Activated CD4-positive, CD25-positive, alpha-beta regulatory T cell treated with anti-CD3 and anti-CD28 coated beads, Interleukin-2, amount 50 U/mL, for 24 hours (primary cell): ENCODE measurements around the gene BSG.
"Not testable (repeated sequence)": the region's sequence is repeated elsewhere in the genome, so short reads cannot be mapped to it uniquely, and the experiment has no call there.

Source experiments
- ATAC-seq, 2 donors: fragments of 150-1000 bp; cut with Tn5 transposase; one replicate each; pipeline ENCODE4 v1.10.0; 2021; ENCODE audit warnings: mild to moderate bottlenecking in 1 of 2, moderate library complexity in 1 of 2

Gene BSG

DNA sequence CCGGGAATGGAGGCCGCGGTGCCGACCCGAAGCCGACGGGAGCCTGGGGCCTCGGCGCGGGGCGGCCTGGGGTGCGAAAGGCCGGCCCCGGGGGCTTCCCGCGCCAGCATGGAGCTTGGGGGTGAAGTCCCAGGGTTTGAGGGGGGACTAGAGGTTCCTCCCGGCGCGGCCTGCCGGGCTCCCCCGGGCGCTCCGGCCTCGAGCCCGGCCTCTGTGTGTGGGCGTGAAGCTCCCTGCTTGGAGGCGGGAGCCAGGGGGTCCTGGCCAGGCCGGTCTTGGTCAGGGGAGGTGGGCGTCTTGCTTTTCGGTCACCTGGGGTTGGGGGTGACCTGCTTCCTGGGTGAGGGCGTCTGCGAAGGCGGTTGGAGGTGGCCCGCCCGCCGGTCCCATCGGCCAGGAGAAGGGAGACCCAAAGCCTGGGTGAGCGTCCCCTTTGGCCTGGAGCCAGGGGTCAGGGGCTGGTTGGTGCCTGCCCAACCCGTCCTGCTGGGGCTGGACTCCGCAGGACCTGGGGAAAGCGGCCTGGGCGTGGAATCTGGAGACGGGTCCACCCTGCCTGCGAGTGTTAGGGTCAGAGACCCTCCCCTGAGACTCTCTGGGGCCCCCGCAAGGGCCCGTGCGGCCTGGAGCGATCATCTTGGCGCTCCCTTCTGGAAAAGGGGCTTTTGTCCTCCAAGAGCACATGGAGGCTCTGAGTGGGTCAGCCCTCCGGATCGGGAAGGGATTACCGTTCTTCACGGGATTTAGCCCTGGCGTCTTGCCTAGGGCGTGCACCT, 535 bp downstream of the BSG start:
- peak in 1 of 2 donors; percentile 2 for ATAC-seq

DNA sequence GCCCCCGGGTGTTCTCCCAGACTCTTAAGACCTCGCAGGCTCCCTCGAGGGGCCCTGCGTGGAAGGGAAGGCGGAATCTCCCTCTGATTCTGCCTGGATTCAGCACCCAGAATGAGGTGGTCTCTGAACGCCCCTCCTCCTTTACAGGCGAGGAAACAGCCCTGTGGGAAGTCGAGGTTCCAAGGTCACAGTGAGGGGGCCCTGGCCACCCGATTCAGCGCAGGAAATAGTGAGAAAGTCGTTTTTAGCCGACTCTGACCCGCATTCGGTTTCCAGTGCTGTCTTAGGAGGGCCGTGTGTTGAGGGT, 1.1 kb downstream of the BSG start:
- no peak for ATAC-seq

DNA sequence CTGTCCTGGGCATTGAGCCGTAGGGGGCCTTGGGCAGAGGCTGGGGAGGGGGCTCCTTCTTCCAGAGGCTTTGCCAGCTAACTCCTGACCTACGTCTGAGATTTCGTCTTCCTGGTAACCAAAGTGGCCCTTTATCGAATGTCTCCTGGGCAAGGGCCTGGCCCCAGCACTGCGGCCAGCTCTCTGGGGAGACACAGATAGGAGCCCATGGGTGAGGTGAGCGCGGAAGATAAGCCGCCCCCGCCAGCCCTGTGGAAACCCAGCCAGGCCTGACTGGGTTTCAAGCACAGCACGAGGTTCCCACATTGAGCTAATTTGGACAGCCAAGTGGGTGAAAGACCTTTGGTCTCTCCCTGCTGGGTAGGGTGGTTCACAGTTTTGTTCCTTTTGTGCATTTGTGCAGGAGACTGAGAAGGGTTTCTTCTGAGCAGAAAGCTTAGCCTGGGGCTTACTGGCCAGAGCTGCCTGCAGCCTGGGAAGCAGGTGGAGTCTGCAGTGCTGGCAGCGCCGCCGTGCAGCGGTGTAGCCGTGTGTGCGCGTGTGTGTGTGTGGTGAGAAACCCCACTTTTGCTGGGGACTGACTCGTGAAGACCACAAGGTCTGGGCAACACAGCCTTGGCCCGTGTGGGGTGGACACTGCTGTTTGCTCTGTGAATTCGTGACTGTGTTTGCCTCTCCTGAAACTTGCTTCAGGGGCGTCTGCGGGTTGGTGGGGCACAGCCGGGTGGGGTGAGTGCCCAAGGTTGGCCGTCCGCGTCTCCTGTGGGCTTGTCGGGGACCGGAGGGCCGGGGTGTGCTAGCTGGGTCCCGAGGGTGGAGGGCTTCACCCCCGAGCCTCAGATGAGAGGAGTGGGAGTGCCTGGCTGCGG, 2.5 kb downstream of the BSG start:
- no peak for ATAC-seq

DNA sequence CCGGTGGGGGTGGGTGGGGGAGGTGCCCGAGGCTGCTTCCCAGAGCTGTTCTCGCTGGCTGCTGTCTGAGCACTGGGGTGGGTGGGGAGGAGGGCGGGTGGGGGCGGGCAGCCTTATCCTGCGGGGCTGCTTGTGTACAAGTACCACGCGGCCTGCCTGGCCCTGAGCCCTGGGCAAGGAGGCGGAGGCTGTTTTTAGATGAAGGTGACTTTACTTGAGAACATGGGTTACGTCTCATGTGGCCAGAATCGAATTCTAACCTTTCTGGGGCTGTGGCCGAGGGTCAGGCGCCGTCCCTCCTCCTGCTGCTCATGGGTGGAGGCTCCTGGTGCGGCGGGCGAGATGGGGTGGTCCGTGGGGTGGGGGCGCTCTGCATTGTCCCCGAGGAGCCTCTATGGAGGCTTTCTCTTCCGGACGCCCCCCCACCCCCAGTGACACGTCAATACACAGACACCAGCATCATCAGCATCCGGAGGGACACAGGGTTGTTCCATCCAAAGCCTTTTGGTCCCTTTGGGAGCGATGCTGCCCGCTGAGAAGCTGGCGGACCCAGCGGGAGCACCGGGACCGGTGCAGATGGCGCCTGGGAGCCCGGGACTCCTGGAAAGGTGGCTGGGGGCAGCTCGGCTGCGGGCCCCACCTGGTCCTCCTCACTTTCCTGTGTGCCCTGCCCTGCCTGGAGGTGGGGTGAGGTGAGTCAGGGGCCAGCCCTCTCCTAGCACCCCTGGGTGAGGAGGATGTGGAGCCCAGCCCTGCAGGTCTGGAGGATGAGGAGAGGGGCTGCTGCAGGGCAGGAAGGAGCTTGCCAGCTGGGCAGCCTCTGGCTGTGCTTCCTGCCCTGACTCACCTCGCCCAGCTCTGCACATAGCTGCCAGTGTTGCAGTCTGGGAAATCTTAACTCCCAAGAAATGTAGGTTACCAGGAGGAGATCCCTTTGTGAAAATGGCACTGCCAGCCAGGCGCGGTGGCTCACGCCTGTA, 3.4 kb downstream of the BSG start:
- no peak for ATAC-seq

DNA sequence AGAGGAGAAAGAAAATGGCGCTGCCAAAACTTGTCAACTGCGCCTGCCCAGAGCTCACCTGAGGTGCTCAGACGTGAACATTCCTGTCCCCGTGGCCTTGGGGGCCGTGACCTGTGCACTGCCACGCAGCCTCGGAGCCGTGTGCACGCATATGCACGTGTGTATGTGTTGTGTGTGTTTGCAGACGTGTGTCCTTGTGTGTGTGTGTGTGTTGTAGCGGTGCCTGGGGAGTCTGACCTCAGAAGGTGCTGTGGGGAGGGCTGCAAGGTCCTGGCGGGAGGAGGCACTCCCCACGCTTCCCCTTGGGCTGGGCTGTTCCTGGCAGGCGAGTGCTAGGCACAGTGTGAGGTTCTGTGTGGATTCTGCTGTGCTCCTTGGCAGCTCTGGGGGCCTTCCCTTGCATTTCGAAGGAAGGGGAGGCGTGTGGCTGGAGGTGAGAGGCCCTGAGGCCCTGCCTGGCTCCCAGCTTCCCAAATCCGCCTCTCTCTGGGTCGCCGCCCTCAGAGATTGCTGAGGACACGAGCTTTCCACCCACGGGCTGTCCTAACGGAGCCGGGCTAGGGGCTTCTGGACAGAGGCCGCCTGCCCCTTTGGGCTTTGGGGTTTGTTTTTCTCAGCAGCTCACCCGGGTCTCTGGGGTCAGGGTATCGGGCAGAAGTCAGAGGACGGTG, 4.5 kb downstream of the BSG start:
- ATAC-seq, result no peak

DNA sequence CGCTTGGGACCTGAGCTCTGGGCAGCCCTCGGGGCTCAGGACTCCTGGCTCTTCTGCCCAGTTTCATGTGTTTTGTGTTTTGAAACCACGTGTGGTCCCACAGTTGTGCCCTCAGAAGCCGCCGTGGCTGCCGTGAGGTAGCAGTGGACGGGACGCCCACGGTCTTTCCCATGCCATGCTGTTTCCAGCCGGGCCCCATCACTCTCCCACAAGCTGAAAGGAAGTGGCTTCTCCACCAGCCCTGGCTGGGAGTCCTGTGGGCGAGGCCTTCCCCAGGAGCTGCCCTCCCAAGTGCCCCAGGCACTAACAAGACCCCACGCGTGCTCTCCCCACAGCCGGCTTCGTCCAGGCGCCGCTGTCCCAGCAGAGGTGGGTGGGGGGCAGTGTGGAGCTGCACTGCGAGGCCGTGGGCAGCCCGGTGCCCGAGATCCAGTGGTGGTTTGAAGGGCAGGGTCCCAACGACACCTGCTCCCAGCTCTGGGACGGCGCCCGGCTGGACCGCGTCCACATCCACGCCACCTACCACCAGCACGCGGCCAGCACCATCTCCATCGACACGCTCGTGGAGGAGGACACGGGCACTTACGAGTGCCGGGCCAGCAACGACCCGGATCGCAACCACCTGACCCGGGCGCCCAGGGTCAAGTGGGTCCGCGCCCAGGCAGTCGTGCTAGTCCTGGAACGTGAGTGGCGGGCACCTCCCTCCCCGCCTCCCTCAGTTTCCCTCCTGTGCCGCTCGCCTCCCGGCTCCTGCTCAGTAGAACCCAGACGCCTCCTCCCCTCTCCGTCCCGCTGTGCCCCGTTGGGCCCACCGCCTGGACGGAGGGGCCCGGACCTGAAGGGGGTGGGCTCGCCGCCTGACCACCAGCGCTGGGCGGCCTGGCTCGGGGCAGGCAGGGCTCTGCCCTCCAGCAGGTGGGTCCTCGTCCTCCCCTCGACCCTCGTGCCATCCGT, 5.3 kb downstream of the BSG start:
- ATAC-seq, result no peak

DNA sequence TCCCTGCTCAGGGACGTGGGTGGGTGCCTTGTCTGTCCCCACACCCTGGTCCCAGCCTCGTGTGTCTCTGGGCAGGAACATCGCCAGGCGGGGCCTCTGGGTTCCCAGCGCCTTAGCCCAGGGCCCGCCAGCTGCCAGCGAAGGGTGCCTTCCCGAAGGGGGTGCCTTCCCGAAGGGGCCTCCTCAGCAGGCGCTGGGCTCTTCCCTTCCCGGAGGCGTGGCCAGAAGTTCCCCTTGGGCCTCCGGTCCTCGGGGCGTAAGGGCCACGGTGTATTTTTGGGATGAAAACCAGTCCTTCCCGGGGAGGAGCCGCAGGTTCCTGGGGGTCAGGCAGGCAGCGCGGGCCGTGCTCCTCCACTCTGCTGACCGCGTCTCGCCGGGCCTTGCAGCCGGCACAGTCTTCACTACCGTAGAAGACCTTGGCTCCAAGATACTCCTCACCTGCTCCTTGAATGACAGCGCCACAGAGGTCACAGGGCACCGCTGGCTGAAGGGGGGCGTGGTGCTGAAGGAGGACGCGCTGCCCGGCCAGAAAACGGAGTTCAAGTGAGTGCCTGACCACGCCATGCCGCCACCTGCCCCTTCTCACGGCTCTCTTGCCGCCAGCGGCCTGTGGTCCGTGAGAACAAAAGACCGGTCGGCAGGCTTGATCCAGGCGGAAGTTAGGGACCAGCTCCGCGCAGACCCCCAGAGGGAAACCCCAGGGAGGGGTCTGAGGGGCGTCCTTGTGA, 6.9 kb downstream of the BSG start:
- no peak for ATAC-seq

DNA sequence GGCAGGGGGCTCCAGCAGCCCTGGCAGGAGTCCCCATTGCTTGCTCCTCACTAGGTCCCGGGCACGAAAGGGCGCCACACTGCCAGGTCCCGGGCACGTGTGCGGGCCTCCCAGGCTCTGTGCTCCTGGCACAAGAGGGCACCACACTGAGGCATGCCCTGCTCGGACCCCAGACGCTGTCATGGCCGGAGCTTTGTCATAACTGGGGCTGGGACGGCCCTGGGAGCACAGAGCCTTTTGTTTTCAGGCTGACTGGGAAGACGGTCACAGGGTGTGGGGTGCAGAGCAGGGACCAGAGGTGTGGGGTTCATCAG, 7.4 kb downstream of the BSG start:
- ATAC-seq, result no peak

DNA sequence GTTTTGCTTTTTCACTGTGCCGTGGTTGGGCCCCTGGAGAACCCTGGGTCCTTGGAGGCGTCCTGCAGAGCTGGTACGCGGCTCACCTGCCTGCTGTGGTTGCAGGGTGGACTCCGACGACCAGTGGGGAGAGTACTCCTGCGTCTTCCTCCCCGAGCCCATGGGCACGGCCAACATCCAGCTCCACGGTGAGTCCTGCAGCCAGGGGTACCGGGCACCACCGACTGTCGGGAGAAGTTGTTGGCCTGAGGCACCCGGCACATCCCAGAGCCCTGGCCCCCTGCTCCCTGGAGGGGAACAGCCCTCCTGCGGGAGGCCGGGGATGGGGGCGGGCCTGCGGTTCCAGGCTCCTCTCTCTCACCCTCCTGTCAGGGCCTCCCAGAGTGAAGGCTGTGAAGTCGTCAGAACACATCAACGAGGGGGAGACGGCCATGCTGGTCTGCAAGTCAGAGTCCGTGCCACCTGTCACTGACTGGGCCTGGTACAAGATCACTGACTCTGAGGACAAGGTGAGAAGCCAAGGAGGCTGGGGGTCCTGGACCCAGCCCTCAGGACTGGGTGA, 8.0 kb downstream of the BSG start:
- ATAC-seq, result no peak

DNA sequence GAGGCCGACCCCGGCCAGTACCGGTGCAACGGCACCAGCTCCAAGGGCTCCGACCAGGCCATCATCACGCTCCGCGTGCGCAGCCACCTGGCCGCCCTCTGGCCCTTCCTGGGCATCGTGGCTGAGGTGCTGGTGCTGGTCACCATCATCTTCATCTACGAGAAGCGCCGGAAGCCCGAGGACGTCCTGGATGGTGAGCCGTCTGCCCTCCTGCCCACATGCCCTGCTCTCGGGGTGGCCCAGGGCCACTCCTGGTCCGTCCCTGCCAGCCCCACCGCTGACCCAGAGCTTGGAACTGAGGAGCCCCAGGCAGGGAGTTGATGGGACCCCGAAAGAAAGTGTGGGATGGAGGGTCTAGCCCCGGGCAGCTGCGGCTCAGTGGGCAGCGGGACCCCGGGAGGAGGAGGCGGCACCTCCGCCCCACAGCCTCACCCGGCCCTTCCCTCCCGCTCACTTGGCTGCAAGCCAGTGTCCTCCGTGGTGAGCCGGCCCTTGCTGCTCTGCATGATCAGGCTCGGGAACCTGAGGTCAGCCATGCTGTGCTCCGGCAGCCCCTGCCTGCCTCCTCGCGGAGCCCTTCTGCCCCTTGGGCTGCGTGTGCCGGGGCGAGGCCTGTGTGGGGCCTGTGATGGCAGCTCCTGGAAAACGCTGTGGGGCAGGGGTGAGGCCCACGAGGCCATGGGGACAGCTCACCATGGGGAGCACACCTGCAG, 9.2 kb downstream of the BSG start:
- no peak for ATAC-seq

DNA sequence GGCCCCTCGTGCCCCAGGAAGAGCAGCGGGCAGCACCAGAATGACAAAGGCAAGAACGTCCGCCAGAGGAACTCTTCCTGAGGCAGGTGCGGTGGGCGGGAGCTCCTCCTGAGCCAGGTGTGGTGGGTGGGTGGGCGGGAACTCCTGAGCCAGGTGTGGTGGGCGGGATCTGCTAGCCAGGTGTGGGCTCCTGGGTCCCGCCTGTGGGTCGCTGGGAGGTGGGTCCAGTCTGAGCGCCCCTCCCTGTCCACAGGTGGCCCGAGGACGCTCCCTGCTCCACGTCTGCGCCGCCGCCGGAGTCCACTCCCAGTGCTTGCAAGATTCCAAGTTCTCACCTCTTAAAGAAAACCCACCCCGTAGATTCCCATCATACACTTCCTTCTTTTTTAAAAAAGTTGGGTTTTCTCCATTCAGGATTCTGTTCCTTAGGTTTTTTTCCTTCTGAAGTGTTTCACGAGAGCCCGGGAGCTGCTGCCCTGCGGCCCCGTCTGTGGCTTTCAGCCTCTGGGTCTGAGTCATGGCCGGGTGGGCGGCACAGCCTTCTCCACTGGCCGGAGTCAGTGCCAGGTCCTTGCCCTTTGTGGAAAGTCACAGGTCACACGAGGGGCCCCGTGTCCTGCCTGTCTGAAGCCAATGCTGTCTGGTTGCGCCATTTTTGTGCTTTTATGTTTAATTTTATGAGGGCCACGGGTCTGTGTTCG, 10.3 kb downstream of the BSG start:
- no peak for ATAC-seq

DNA sequence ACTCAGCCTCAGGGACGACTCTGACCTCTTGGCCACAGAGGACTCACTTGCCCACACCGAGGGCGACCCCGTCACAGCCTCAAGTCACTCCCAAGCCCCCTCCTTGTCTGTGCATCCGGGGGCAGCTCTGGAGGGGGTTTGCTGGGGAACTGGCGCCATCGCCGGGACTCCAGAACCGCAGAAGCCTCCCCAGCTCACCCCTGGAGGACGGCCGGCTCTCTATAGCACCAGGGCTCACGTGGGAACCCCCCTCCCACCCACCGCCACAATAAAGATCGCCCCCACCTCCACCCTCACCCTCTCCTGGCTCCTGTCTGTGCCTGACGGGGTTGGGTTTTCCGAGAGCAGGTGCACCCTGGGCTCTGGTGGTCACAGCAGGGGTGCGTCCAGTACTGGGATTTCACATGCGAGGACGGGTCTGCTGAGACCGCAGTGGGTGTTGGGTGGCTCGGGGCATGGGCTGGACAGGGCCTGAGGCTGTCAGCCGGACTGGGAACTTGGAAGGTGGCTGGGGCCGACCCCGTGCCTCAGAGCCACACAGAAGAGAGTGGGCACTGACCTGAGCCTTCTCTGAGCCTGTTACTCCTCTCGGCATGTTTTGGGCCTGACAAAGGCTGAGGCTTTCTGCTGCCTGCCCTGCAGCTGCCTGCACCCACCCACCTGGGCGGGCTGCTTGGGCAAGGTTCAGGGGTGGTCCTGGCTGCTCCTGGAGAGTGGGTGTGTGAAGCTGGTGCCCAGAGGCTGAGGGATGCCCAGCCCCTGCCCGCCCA, 11.0 kb downstream of the BSG start:
- no peak for ATAC-seq

DNA sequence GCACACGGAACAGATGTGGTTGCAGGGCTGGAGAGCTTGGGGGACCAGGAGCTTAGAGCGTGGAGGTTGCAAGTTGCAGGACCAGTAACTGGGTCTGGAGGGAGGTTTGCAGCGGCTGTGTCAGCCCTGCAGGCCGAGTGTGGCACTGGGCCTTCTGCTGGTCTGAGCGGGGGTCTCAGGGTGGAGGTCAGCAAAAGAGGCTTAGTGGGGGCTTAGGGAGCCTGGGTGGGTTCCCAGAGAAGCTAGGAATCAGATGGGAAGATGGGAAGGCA, 11.5 kb downstream of the BSG start:
- no peak for ATAC-seq

DNA sequence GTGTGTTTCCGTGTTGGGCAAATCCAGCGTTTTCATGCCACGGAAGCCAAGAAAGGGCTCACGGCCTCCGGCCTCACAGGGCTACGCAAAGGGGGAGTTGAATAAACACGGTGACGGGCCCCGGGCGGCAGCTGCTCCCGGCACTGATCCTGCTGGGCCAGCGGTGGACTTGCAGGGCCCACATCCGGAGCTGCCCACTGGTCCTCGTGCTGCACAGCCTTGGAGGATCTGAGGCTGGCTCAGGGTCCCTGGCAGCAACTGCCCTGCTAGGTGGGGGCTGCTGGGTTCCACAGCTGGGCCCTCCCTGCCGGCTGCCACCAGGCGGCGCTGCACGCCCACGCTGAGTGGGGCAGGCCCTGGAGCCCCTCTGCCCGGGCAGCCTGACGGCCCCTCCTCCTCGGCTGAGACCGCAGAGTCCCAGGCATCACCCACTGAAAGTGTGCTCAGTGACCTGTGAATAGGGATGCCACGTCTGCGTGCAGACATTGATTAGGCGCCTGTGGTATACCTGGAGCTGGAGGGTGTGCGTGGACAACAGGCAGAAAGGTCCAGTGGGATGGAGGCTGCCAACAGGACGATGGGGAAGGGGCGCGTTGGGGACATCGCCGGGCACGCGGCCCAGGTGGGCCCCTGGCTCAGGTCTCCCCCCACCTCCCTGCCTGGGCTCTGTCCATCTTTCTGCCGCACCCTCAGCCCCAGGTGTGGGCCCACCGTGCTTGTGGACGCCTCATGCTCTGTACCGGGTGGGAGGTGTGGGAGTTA, 12.0 kb downstream of the BSG start:
- ATAC-seq, result peak; percentile 69 to 73

DNA sequence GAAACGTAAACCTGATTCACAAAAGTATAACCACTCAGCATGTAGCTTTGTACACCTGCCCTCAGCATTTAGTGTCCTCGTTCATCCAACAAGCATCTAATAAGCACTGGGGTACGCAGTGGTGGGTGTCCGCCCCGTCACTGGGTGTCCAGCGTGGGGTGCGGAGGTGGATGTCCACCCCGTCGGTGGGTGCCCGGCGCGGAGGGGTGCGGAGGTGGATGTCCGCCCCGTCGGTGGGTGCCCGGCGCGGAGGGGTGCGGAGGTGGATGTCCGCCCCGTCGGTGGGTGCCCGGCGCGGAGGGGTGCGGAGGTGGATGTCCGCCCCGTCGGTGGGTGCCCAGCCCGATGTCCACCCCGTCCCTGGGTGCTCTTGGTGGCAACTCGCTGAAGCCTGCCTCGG, 12.8 kb downstream of the BSG start:
- ATAC-seq, result not testable (repeated sequence)

DNA sequence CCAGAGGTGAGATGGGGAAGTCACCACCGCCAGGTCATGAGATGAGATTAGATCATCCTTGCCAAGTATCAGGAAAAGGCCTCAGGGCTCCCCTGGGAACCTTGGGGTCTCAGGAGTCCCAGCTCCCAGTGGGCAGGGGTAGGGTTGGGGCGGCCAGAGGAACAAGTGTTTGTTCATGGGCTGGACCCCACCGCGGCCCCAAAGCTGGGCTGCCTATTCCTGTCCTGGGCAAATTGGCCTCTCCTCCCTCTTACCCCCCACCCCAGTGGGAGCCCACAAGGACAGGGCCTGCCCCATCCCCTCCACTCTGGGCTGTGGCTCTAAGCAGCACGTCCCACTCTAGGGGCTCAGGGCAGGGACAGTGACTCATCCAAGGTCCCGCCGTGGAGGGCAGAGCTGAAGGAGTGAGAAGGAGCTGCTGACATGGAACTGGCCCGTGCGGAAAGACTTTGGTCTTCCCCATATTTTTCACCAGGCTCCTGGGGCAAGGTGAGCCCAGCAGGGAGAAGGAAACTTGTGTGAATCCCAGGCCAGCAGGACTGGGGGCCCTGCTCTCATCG, 13.2 kb downstream of the BSG start:
- no peak for ATAC-seq

DNA sequence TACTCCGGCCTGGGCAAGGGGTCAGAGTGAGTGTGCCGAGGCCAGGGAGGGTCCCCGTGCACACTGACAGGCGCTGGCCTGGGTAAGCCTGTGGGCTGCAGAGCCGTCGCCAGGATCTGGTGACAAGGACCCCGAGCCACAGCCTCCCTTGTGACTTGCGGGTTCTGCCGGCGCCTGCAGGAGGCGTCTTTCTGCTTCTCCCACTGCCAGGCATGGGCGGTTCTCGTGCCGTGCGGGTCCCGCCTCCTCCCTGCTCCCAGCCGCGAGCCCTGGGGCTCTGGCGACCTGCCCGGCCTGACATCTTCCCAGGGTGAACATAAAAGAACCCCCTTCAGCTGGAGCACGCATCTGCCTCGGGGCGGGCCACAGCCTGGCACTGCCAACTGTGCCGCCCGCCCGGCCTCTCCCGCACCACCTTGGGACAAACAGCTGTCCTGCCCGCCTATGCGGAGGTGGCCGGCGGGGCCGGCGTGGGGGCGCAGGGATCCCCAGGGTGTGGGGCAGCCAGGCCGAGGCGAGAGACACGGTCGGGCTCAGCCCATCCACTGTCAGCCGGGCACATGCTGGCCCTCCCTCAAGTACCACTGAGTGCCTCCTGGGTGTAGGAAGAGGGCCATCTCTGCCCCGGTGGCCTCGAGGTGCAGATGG, 15.8 kb downstream of the BSG start:
- peak; percentile 47 to 50 for ATAC-seq
